ENCODE results near the gene MBNL1.
A peak's percentile ranks its signal among the peaks of the same experiment; 100 is the strongest.

The MBNL1 gene

GRCh38 chr3:152319256-152319655, 50.5 kb downstream of the MBNL1 start:
- H3K4me2 ChIP-seq (ENCODE audit: low read depth, low read length), result no peak overlapping the region

GRCh38 chr3:152319831-152320617, 51.3 kb downstream of the MBNL1 start:
- no peak overlapping the region for H2AFZ ChIP-seq (ENCODE audit: low read length)
- no peak overlapping the region for H3K4me2 ChIP-seq (ENCODE audit: low read depth, low read length)
- H3K9me3 ChIP-seq (replicated peaks; ENCODE audit: insufficient read depth, low read length), result no peaks in the 10 kb centered on the region
- TF ChIP-seq EZH2phosphoT487 (IDR thresholded peaks at IDR 0.05; ENCODE audit: low read length) (no peak), EZH2 (optimal IDR thresholded peaks at IDR 0.05; ENCODE audit: low read depth, low read length) (no peak), CTCF (IDR thresholded peaks at IDR 0.05; ENCODE audit: low read length) (no peak)
- no peak overlapping the region for H3K4me3 ChIP-seq (ENCODE audit: low read length)
- 0 out of 2 replicates have a peak, but pooled peaks cover 8% of the 10 kb centered on the region for H4K20me1 ChIP-seq (ENCODE audit: insufficient read depth, low read length)
- no peaks in the 10 kb centered on the region for H3K9me2 ChIP-seq (replicated peaks; ENCODE audit: insufficient read depth, low read length)
- H3K27me3 ChIP-seq (replicated peaks; ENCODE audit: insufficient read depth, low read length), result no peaks in the 10 kb centered on the region
- H3K9ac ChIP-seq (ENCODE audit: low read length), result no peak overlapping the region
- H3K36me3 ChIP-seq (replicated peaks; ENCODE audit: insufficient read depth, low read length), result no peaks in the 10 kb centered on the region; the same call in 1 of the 2 replicates
- peaks cover 98% of the 10 kb centered on the region for H3K79me2 ChIP-seq (ENCODE audit: low read length)
- H3K27ac ChIP-seq (ENCODE audit: low read length), result no peak overlapping the region
- H3K4me1 ChIP-seq (ENCODE audit: low read length), result peaks cover 44% of the 10 kb centered on the region
- DNase-seq, result no peak
- H3F3A ChIP-seq (ENCODE audit: insufficient read depth, low read length), result peaks cover 43% of the 10 kb centered on the region

More at GRCh38 chr3:152319256-152319655, 50.5 kb downstream of the MBNL1 start:
- no peak for DNase-seq
- H3K9ac ChIP-seq (ENCODE audit: low read length), result no peak overlapping the region
- H3K9me2 ChIP-seq (replicated peaks; ENCODE audit: insufficient read depth, low read length), result no peaks in the 10 kb centered on the region
- H3K27me3 ChIP-seq (replicated peaks; ENCODE audit: insufficient read depth, low read length), result no peaks in the 10 kb centered on the region
- peaks cover 39% of the 10 kb centered on the region for H3K4me1 ChIP-seq (ENCODE audit: low read length)
- H3K4me3 ChIP-seq (ENCODE audit: low read length), result no peak overlapping the region
- TF ChIP-seq CTCF (IDR thresholded peaks at IDR 0.05; ENCODE audit: low read length) (no peak), EZH2 (optimal IDR thresholded peaks at IDR 0.05; ENCODE audit: low read depth, low read length) (no peak), EZH2phosphoT487 (IDR thresholded peaks at IDR 0.05; ENCODE audit: low read length) (no peak)
- peaks cover 12% of the 10 kb centered on the region; the same call in 1 of the 2 replicates for H4K20me1 ChIP-seq (ENCODE audit: insufficient read depth, low read length)
- H3K36me3 ChIP-seq (replicated peaks; ENCODE audit: insufficient read depth, low read length), result no peaks in the 10 kb centered on the region; the same call in 1 of the 2 replicates
- H3F3A ChIP-seq (ENCODE audit: insufficient read depth, low read length), result peaks cover 41% of the 10 kb centered on the region
- no peak overlapping the region for H3K27ac ChIP-seq (ENCODE audit: low read length)
- H3K9me3 ChIP-seq (replicated peaks; ENCODE audit: insufficient read depth, low read length), result no peaks in the 10 kb centered on the region
- peaks cover 99% of the 10 kb centered on the region for H3K79me2 ChIP-seq (ENCODE audit: low read length)
- no peak overlapping the region for H2AFZ ChIP-seq (ENCODE audit: low read length)

- Histone ChIP-seq H3F3A (ENCODE audit: insufficient read depth, low read length) (peaks cover 43% of the 10 kb centered on the region), H3K9me2 (replicated peaks; ENCODE audit: insufficient read depth, low read length) (no peaks in the 10 kb centered on the region), H3K4me3 (ENCODE audit: low read length) (no peak overlapping the region), H3K36me3 (replicated peaks; ENCODE audit: insufficient read depth, low read length) (0 out of 2 replicates have a peak, but pooled peaks cover 5% of the 10 kb centered on the region), H3K27ac (ENCODE audit: low read length) (peak overlapping the region; percentile 20; the same call in 1 of the 2 replicates), H3K4me1 (ENCODE audit: low read length) (peaks cover 47% of the 10 kb centered on the region), H3K4me2 (ENCODE audit: low read depth, low read length) (peak overlapping the region; percentile 36), H3K9ac (ENCODE audit: low read length) (no peak overlapping the region), H3K9me3 (replicated peaks; ENCODE audit: insufficient read depth, low read length) (no peaks in the 10 kb centered on the region), H4K20me1 (ENCODE audit: insufficient read depth, low read length) (0 out of 2 replicates have a peak, but pooled peaks cover 2% of the 10 kb centered on the region), H3K79me2 (ENCODE audit: low read length) (peaks cover 98% of the 10 kb centered on the region), H2AFZ (ENCODE audit: low read length) (no peak overlapping the region), H3K27me3 (replicated peaks; ENCODE audit: insufficient read depth, low read length) (no peaks in the 10 kb centered on the region)
- DNase-seq, result no peak
- TF ChIP-seq EZH2phosphoT487 (IDR thresholded peaks at IDR 0.05; ENCODE audit: low read length) (no peak), EZH2 (optimal IDR thresholded peaks at IDR 0.05; ENCODE audit: low read depth, low read length) (no peak), CTCF (IDR thresholded peaks at IDR 0.05; ENCODE audit: low read length) (no peak)
These were observed 52.6 kb downstream of the MBNL1 start for GRCh38 chr3:152321200-152321954.
